ENCODE results near the gene SPATS2. TPM values are rescaled to one million over a fixed set of nuclear protein-coding genes. Genes with fewer than 3 reads are reported as not detected.

Gene SPATS2
- total RNA-seq, 1 donor from 2014 or later = 43.9 TPM

DNA sequence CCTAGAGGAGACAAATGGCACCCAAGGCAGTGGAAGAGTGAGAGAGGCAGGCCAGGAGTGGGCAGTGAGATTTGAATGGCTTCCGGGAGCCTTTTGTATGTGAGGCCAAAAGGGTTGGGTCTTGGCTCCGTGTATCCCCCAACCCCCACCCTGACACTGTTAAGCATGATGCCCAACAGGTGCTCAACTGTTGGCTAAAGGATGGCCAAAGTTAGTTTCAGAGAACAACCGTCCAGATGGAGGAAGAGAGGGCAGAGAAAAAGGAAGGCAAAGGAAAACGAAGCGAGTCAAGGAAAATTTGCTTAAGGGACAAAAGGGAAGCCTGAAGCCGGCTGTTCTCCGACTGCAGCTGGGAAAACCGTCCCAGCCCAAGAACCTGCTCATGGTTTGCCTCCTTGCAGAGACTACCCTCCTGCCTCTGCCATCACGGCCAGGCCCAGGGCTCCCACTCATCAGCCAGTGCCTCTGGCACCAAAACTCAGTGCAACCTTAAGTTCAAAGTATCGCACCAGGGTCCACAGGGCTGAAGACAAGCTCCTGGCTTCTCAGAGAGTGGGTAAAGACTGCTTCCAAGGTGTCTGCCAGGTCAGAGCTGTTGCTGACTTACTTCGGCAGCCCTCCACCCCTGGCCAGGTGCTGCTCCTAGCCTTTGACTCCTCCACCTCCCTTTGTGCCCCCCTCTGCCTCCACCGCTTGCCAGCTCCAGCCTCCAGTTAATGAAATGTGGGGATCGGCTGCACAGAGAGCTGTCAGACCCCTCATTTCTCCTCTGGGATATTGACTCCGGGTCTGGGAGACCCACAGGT is 26.1 kb upstream of the SPATS2 start:
- Mint-ChIP-seq H3K4me3 (ENCODE audit: unreplicated experiment) (peak overlapping the region; percentile 65), H3K36me3 (ENCODE audit: unreplicated experiment) (no peaks in the 10 kb centered on the region), H3K9me3 (ENCODE audit: unreplicated experiment) (peaks cover 10% of the 10 kb centered on the region), H3K27me3 (ENCODE audit: unreplicated experiment) (peaks cover 27% of the 10 kb centered on the region), H3K4me1 (ENCODE audit: low read depth, unreplicated experiment) (peaks cover 36% of the 10 kb centered on the region), H3K27ac (ENCODE audit: unreplicated experiment) (no peak overlapping the region)
- TF ChIP-seq, protein P1, sequence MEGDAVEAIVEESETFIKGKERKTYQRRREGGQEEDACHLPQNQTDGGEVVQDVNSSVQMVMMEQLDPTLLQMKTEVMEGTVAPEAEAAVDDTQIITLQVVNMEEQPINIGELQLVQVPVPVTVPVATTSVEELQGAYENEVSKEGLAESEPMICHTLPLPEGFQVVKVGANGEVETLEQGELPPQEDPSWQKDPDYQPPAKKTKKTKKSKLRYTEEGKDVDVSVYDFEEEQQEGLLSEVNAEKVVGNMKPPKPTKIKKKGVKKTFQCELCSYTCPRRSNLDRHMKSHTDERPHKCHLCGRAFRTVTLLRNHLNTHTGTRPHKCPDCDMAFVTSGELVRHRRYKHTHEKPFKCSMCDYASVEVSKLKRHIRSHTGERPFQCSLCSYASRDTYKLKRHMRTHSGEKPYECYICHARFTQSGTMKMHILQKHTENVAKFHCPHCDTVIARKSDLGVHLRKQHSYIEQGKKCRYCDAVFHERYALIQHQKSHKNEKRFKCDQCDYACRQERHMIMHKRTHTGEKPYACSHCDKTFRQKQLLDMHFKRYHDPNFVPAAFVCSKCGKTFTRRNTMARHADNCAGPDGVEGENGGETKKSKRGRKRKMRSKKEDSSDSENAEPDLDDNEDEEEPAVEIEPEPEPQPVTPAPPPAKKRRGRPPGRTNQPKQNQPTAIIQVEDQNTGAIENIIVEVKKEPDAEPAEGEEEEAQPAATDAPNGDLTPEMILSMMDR (IDR thresholded peaks at IDR 0.05; ENCODE audit: partially characterized antibody, unreplicated experiment) = no peak
- no peak for DNase-seq

DNA sequence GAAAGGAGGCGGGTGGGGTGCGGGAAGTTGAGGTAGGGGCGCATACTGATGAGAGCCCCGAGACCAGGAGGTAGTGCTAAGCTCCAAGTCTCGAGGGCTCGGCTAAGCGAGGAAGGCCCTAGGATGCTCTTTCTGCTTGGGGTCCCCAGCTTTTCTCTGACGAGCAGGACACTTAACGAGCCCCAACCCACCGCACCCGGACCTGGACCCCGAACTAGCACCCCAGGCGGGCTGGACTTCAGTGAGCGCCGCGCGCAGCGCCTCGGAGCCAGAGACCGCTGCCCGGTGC is 25.5 kb upstream of the SPATS2 start:
- TF ChIP-seq, protein P1 (IDR thresholded peaks at IDR 0.05; ENCODE audit: partially characterized antibody, unreplicated experiment) = no peak
- H3K27me3 Mint-ChIP-seq (ENCODE audit: unreplicated experiment) = peaks cover 29% of the 10 kb centered on the region
- H3K36me3 Mint-ChIP-seq (ENCODE audit: unreplicated experiment) = no peaks in the 10 kb centered on the region
- DNase-seq = no peak
- H3K27ac Mint-ChIP-seq (ENCODE audit: unreplicated experiment) = no peak overlapping the region
- peaks cover 10% of the 10 kb centered on the region for H3K9me3 Mint-ChIP-seq (ENCODE audit: unreplicated experiment)
- H3K4me3 Mint-ChIP-seq (ENCODE audit: unreplicated experiment) = peak overlapping the region; percentile 49
- peaks cover 36% of the 10 kb centered on the region for H3K4me1 Mint-ChIP-seq (ENCODE audit: low read depth, unreplicated experiment)

DNA sequence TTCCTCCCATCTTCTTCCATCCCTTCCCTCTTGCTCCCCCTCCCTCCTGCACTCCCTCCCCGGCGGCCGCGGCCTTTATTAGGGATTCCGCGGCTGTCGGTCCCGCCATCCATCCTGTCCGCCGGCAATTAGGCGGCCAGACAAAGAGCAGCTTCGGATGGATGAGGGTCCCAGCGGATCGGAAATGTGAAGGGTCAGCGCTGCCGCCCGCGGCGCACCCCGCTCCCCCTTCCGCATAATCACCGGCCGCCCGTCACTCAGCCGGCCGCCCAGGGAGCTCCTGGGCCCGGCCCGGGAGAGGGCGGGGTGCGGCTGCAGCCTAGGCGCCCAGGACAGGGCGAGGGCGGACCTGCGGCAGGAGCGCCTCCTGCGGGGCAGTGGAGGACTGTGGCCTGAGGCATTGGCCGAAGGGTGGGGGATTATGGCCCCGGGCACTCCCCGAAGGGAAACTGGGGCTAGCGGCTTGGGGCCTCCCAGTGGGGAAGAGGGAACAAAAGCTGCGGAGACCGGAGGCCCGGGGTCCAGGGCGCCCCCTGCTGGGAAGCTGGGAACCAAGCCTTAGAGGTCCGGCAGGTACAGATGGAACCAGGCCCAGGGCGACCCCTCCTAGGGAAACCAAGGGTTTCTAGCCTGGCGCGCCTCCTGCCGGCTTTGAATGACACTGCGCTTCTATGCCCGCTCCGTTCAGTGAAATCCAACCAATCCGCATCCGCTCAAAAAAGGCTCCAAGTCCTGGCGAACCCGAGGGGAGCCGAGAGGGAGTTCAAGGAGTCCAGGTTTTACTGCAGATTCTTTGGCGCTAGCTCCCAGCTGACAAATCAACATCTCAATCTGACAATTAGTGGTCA is 25.0 kb upstream of the SPATS2 start:
- H3K27ac Mint-ChIP-seq (ENCODE audit: unreplicated experiment) = peak overlapping the region; percentile 48
- peaks cover 37% of the 10 kb centered on the region for H3K4me1 Mint-ChIP-seq (ENCODE audit: low read depth, unreplicated experiment)
- H3K27me3 Mint-ChIP-seq (ENCODE audit: unreplicated experiment) = peaks cover 28% of the 10 kb centered on the region
- H3K9me3 Mint-ChIP-seq (ENCODE audit: unreplicated experiment) = peaks cover 11% of the 10 kb centered on the region
- no peaks in the 10 kb centered on the region for H3K36me3 Mint-ChIP-seq (ENCODE audit: unreplicated experiment)
- H3K4me3 Mint-ChIP-seq (ENCODE audit: unreplicated experiment) = peak overlapping the region; percentile 86
- TF ChIP-seq, protein P1 (IDR thresholded peaks at IDR 0.05; ENCODE audit: partially characterized antibody, unreplicated experiment) = peak; percentile 99
- DNase-seq = peak; percentile 99

DNA sequence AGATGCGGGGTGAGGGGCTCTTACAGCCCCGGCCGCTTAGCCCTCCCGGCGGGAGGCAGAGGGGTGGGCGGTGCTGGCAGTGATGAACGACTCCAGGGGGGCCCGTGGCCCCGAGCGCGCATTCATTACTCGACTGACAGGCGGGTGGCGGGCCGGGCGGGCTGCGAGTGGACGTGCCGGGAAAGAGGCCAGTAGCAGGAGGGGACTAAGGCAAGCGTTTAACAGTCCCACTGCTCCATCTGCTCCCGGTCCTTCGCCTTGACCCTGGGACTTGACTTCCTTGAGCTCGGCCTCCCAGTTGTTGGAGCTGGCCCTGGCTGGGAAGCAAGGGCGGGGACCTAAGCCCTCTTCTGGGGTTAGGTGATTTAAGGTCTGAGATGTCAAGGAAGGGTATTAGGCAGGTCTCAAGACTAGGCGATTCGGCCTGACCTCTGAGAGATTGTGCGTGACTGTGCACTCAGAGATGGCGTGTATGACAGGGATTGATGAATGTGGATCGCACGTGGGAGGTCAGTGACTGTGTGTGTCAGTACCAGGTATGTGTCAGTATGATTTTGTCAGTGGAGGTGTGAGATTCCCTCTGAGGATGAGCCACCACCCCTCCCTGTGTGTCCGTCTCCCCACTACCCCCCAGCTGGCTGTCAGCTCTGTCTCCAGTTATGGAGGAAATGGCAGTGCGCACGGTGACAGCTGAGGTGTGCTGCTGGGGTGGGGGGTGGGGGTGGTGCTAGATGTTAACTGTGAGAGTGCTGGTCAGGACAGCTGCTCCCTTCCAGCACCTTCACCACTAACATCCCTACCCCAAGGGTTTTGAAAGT is 24.1 kb upstream of the SPATS2 start:
- Mint-ChIP-seq H3K36me3 (ENCODE audit: unreplicated experiment) (no peaks in the 10 kb centered on the region), H3K27ac (ENCODE audit: unreplicated experiment) (peak overlapping the region; percentile 76), H3K4me1 (ENCODE audit: low read depth, unreplicated experiment) (peaks cover 33% of the 10 kb centered on the region), H3K4me3 (ENCODE audit: unreplicated experiment) (peak overlapping the region; percentile 86), H3K9me3 (ENCODE audit: unreplicated experiment) (peaks cover 6% of the 10 kb centered on the region), H3K27me3 (ENCODE audit: unreplicated experiment) (peaks cover 21% of the 10 kb centered on the region)
- TF ChIP-seq, protein P1 (IDR thresholded peaks at IDR 0.05; ENCODE audit: partially characterized antibody, unreplicated experiment) = no peak
- peak; percentile 59 for DNase-seq
